K562 (cell line): ENCODE data around the gene VKORC1. TPM values are rescaled to one million over a fixed set of nuclear protein-coding genes. Genes with fewer than 3 reads are reported as not detected.

Experiments used
- SMARCE1 ChIP-seq: fragments of 450-650 bp; IDR thresholded peaks from 2 replicates; pipeline ENCODE4 v1.7.1; 2016; ENCODE audit warnings: mild to moderate bottlenecking
- TOE1 ChIP-seq, 2 experiments: fragments of 450-650 bp in 1 of 2; sonication (generic) in 1 of 2; formaldehyde crosslinking in 1 of 2; IDR thresholded peaks; 2 replicates each; pipeline versions ENCODE4 v1.7.1 to v1.8.0; 2016 to 2022; ENCODE audit warnings: borderline replicate concordance in 2 of 2, mild to moderate bottlenecking in 2 of 2, antibody characterized with exemption in 1 of 2, inconsistent platforms in 1 of 2, low read depth in 1 of 2, missing genetic modification reagents in 1 of 2, moderate library complexity in 1 of 2
- ZC3H11A ChIP-seq: IDR thresholded peaks from 2 replicates; pipeline ENCODE4 v1.6.1; 2012; ENCODE audit warnings: low read depth, low read length, improper control_type of control experiment
- polyA plus RNA-seq, 8 experiments: library from polyadenylated mRNA; depleted of rRNA in 4 of 8; stranded (reverse) in 5 of 8; unstranded in 3 of 8; fragments of >200 nt; fragmentation: Nextera tagmentation in 2 of 8; fragmentation: Illumina TruSeq in 1 of 8; extraction: Ambion mirVana in 2 of 8; extraction: Trizol in 1 of 8; gene quantifications; 2 replicates each; pipeline versions ENCODE4 v1.2.1 to v1.2.3, GENCODE V29; 2011 to 2014; ENCODE audit warnings: inconsistent platforms in 1 of 8, missing spikeins in 1 of 8
- total RNA-seq, 7 experiments: library from RNA; depleted of rRNA in 6 of 7; stranded (reverse); fragments of >200 nt in 6 of 7; fragmentation: Illumina TruSeq in 2 of 7; extraction: Trizol in 2 of 7; gene quantifications; 2 replicates each; pipeline versions ENCODE4 v1.2.1 to v1.2.3, GENCODE V29; 2011 to 2021; ENCODE audit warnings: low replicate concordance in 1 of 7
- TF ChIP-seq, protein P1 (sequence below): sonication (generic); formaldehyde crosslinking; IDR thresholded peaks from 2 replicates; pipeline ENCODE4 v1.8.0; 2022; ENCODE audit warnings: mild to moderate bottlenecking, missing genetic modification reagents

VKORC1 gene
- total and polyA plus RNA-seq, 9 of the 15 experiments (the other 6 are each of a cell fraction or from before 2014, with no cell fraction given), result 30.0 to 119 (median 62.1) TPM

GRCh38 chr16:31134625-31135534, 40.3 kb upstream of the VKORC1 start (continued):
- TF ChIP-seq, protein P1, sequence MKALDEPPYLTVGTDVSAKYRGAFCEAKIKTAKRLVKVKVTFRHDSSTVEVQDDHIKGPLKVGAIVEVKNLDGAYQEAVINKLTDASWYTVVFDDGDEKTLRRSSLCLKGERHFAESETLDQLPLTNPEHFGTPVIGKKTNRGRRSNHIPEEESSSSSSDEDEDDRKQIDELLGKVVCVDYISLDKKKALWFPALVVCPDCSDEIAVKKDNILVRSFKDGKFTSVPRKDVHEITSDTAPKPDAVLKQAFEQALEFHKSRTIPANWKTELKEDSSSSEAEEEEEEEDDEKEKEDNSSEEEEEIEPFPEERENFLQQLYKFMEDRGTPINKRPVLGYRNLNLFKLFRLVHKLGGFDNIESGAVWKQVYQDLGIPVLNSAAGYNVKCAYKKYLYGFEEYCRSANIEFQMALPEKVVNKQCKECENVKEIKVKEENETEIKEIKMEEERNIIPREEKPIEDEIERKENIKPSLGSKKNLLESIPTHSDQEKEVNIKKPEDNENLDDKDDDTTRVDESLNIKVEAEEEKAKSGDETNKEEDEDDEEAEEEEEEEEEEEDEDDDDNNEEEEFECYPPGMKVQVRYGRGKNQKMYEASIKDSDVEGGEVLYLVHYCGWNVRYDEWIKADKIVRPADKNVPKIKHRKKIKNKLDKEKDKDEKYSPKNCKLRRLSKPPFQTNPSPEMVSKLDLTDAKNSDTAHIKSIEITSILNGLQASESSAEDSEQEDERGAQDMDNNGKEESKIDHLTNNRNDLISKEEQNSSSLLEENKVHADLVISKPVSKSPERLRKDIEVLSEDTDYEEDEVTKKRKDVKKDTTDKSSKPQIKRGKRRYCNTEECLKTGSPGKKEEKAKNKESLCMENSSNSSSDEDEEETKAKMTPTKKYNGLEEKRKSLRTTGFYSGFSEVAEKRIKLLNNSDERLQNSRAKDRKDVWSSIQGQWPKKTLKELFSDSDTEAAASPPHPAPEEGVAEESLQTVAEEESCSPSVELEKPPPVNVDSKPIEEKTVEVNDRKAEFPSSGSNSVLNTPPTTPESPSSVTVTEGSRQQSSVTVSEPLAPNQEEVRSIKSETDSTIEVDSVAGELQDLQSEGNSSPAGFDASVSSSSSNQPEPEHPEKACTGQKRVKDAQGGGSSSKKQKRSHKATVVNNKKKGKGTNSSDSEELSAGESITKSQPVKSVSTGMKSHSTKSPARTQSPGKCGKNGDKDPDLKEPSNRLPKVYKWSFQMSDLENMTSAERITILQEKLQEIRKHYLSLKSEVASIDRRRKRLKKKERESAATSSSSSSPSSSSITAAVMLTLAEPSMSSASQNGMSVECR (CRISPR knock-in tag), result peak; percentile 40; the same call in 1 of the 2 replicates
- peak; percentile 83; the same call in 1 of the 2 replicates for TF ChIP-seq TOE1 (IDR thresholded peaks at IDR 0.05; ENCODE audit: borderline replicate concordance)
- TF ChIP-seq TOE1 (CRISPR knock-in tag; IDR thresholded peaks at IDR 0.05; ENCODE audit: borderline replicate concordance, low read depth), result no peak
- TF ChIP-seq SMARCE1, result 0 out of 2 replicates have a peak, but pooled peaks have one; percentile 18
- TF ChIP-seq ZC3H11A, result no peak
